Prostate gland (tissue), 2 donors: ENCODE results near the gene ACOX3. TPM values are rescaled to one million over a fixed set of nuclear protein-coding genes. Genes with fewer than 3 reads are reported as not detected.

ENCODE experiments used
- DNase-seq: peaks from one replicate; pipeline ENCODE4 v3.0.0-alpha.2; 2019; ENCODE audit warnings: low spot score
- H3K27ac ChIP-seq, 2 donors: fragments of 200-600 bp; sonication (generic); 2 replicates each; pipeline ENCODE4 v1.5.1; 2017 to 2019
- H3K27me3 ChIP-seq: fragments of 200-600 bp; sonication (generic); replicated peaks from 2 replicates; pipeline ENCODE4 v1.5.1; 2019; ENCODE audit not compliant: insufficient read depth
- H3K36me3 ChIP-seq, 2 donors: fragments of 200-600 bp; sonication (generic); 1 replicate in 1 of 2; 2 replicates in 1 of 2; pipeline versions ENCODE4 v1.5.1 to v1.8.1; 2017 to 2019
- H3K4me1 ChIP-seq: fragments of 200-600 bp; sonication (generic); replicated peaks from 2 replicates; pipeline ENCODE4 v1.5.1; 2019
- H3K4me3 ChIP-seq, 2 donors: fragments of 200-600 bp; sonication (generic); 2 replicates each; pipeline ENCODE4 v1.5.1; 2017 to 2019
- H3K9me3 ChIP-seq: fragments of 200-600 bp; sonication (generic); 2 replicates; pipeline ENCODE4 v1.5.1; 2017
- POLR2A ChIP-seq: fragments of 450-650 bp; IDR thresholded peaks from one replicate; pipeline ENCODE4 v1.6.1; 2016; ENCODE audit warnings: antibody characterized with exemption, mild to moderate bottlenecking
- POLR2AphosphoS5 ChIP-seq: sonication (generic); formaldehyde crosslinking; IDR thresholded peaks from one replicate; pipeline ENCODE4 v1.6.1; 2017; ENCODE audit warnings: antibody characterized with exemption
- WGBS: methylation state at CpG from one replicate; pipeline ENCODE4 v1.1.5; 2018; 5-methylcytosine and 5-hydroxymethylcytosine counted together
- intact Hi-C: fragments of 100-400 bp; cut with DNase I; formaldehyde crosslinking; loops from one replicate; pipeline ENCODE4 v1.14.2; 2022
- total RNA-seq, 2 donors: library from RNA; depleted of rRNA; stranded (reverse); fragments of >200 nt; gene quantifications; one replicate each; pipeline ENCODE4 v1.1.0, GENCODE V29; 2016
- TF ChIP-seq, protein P1 (sequence below), 4 experiments: fragments of 200-600 bp in 2 of 4; fragments of 450-650 bp in 2 of 4; sonication (generic) in 2 of 4; IDR thresholded peaks; 1 replicate in 3 of 4; 2 replicates in 1 of 4; pipeline ENCODE4 v1.5.1; 2016 to 2019; ENCODE audit warnings: antibody characterized with exemption in 4 of 4, mild to moderate bottlenecking in 2 of 4, moderate library complexity in 2 of 4

The ACOX3 gene
- total RNA-seq, 2 donors from 2014 or later: 65.7 to 75.4 TPM

DNA sequence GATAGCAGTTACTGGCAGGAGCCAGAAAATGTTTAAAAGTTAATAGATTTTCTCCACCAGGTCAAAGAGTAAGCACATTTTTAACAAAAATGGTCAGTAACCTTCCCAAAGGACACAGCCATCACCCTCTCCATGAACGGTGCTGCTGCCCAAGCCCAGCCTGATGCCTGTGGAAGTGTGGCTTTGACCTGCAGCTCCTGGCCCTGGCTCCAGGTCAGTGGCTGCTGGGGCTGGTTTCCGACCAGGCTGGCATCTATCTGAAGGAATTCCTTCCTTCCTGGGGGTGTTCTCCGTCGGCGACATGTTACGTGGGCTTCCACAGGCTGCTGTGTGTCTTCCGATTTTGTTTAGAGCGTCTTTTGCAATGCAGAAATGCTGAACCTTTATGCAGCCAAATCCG, 61.7 kb downstream of the ACOX3 start:
- peaks cover 0 to 8% of the 10 kb centered on the region in 2 donors for H3K36me3 ChIP-seq
- WGBS: 81% methylated on average over 9 of the region's 9 CpGs
- DNase-seq: no peak
- no peaks in the 10 kb centered on the region for H3K4me1 ChIP-seq
- no peak overlapping the region for H3K4me3 ChIP-seq
- intact Hi-C loops: no loop called here
- H3K27ac ChIP-seq: no peak overlapping the region
- no peaks in the 10 kb centered on the region for H3K9me3 ChIP-seq
- TF ChIP-seq POLR2A (no peak), POLR2AphosphoS5 (no peak)
- no peaks in the 10 kb centered on the region for H3K27me3 ChIP-seq

GRCh38 chr4:8378101-8378724, 62.3 kb downstream of the ACOX3 start:
- intact Hi-C loops: no loop called here
- Histone ChIP-seq H3K4me3 (no peak overlapping the region), H3K9me3 (no peaks in the 10 kb centered on the region), H3K27me3 (no peaks in the 10 kb centered on the region), H3K36me3 (peaks cover 0 to 8% of the 10 kb centered on the region in 2 donors), H3K4me1 (no peaks in the 10 kb centered on the region), H3K27ac (no peak overlapping the region)
- 92% methylated on average over 17 of the region's 17 CpGs for WGBS
- TF ChIP-seq POLR2AphosphoS5: no peak
- TF ChIP-seq, protein P1, sequence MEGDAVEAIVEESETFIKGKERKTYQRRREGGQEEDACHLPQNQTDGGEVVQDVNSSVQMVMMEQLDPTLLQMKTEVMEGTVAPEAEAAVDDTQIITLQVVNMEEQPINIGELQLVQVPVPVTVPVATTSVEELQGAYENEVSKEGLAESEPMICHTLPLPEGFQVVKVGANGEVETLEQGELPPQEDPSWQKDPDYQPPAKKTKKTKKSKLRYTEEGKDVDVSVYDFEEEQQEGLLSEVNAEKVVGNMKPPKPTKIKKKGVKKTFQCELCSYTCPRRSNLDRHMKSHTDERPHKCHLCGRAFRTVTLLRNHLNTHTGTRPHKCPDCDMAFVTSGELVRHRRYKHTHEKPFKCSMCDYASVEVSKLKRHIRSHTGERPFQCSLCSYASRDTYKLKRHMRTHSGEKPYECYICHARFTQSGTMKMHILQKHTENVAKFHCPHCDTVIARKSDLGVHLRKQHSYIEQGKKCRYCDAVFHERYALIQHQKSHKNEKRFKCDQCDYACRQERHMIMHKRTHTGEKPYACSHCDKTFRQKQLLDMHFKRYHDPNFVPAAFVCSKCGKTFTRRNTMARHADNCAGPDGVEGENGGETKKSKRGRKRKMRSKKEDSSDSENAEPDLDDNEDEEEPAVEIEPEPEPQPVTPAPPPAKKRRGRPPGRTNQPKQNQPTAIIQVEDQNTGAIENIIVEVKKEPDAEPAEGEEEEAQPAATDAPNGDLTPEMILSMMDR (IDR thresholded peaks at IDR 0.05): no peak
- no peak for TF ChIP-seq POLR2A
- no peak for DNase-seq

DNA sequence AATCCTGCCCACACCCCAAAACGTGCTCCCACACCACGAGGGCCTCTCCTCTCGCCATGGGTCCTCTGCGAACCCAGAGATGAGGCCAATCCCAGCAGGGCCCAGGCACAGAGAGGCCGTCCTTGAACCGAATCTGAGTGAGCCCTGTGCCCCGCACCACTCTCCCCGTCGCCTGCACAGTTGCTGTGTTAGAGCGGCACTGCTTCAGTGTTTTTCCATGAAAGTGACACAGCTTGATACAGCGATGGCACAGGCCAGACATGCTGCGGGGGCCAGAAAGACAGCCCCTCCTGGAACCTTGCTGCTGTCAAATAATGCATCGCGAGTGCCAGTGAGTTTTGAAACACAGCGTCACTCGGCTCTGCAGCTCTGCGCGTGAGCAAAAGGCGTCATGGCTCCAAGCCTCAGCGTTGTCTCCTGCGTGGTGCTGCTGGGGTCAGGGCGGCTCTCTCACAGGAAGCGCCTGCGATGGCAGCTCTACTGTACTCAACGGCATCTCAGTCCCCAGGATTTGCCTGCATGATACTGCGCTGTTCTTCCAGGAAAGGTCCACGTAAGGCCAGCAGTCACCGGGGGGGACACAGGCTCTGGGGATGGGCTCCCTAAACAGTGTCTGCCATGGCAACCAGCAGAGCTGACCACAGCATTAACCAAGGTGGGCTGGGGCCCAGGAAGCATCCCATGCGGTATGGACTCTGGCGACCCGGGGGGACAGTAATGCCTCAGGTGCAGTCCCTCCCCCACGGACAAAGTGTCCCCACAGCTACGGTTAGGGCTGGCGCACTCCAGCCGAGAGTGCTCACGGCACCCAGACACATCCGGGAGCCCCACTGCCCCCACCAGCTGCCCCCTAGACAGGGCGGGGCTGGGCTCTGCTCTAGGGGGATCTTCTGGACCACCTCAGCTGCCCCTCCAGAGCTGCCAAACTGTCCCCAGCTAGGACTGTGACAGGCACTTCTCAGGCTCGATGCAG, 63.1 kb downstream of the ACOX3 start:
- 90% methylated on average over 34 of the region's 39 CpGs for WGBS
- TF ChIP-seq POLR2AphosphoS5 (no peak), POLR2A (no peak)
- TF ChIP-seq, protein P1 (IDR thresholded peaks at IDR 0.05): no peak
- Histone ChIP-seq H3K9me3 (no peaks in the 10 kb centered on the region), H3K36me3 (peaks cover 0 to 8% of the 10 kb centered on the region in 2 donors), H3K27me3 (no peaks in the 10 kb centered on the region), H3K4me1 (no peaks in the 10 kb centered on the region), H3K27ac (no peak overlapping the region), H3K4me3 (no peak overlapping the region)
- DNase-seq: no peak
- intact Hi-C loops: no loop called here

DNA sequence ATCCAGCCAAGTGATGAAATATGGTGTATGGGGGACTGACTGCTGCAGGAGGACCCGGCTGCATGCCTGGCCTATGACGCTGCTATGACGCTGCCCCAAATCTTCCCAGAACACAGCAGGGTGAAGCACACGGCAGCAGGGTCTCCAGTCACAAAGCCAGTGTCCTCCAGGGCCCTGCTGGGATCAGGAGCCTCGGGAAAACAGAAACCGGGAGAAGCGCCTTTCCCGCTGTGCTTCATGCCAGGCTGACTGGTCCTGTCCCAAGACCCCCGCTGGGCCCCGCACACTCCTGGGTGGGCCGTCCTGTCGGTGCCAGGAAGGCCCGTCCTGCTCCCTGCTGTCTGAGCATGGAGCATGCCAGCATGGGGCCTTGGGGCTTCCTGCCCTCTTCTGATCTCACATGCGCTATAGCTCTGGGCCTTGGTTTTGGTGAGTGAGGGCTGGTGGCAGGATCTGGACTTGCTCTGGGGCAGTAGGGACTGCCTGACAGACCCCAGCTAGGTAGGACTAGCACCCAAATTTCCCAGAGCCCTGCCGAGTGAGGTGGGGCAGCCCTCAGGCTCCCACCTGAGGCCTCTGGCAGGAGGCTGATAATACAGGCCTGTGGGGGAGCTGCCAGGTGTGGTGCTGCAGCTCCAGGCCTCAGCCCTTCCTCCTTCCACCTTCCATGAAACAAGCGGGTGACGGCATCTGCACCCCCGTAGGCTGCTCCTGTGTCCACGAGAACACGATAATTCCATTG, 64.0 kb downstream of the ACOX3 start:
- no peaks in the 10 kb centered on the region for H3K27me3 ChIP-seq
- no peak overlapping the region for H3K4me3 ChIP-seq
- DNase-seq: no peak
- no peak for TF ChIP-seq POLR2A
- TF ChIP-seq POLR2AphosphoS5: no peak
- TF ChIP-seq, protein P1 (IDR thresholded peaks at IDR 0.05): no peak
- peaks cover 0 to 8% of the 10 kb centered on the region in 2 donors for H3K36me3 ChIP-seq
- intact Hi-C loops: no loop called here
- H3K27ac ChIP-seq: no peak overlapping the region
- 83% methylated on average over 20 of the region's 20 CpGs for WGBS
- H3K9me3 ChIP-seq: no peaks in the 10 kb centered on the region
- no peaks in the 10 kb centered on the region for H3K4me1 ChIP-seq
